NOMO-1 (cell line): Measurements from ENCODE around the gene GABPA.

Source experiments
- DNase-seq, 2 experiments: peaks; one replicate each; lab custom pipeline; 2025; ENCODE audit not compliant: unreplicated experiment in 2 of 2; lab: John Stamatoyannopoulos, UW

Gene GABPA

GRCh38 chr21:25801217-25802014, 66.6 kb downstream of the GABPA start:
- DNase-seq = peak; percentile 82

DNA sequence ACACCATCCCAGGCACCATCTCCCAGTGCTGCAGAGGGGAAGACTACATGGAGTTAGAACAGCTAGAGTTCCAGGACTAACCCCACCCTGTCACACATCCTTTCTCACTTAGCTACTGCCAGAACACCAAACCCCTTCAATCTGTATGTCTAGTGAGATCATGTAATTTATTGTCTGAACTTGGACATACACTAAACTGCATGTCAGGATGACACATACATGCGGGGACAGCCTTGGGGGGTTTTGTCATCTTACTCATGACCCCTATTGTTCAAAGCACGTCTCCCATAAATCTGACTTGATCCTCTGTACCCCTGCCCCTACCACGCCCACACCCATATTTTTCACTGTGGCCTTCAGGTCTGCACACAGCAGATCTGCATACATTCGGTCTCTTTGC, 71.3 kb downstream of the GABPA start:
- DNase-seq = no peak

DNA sequence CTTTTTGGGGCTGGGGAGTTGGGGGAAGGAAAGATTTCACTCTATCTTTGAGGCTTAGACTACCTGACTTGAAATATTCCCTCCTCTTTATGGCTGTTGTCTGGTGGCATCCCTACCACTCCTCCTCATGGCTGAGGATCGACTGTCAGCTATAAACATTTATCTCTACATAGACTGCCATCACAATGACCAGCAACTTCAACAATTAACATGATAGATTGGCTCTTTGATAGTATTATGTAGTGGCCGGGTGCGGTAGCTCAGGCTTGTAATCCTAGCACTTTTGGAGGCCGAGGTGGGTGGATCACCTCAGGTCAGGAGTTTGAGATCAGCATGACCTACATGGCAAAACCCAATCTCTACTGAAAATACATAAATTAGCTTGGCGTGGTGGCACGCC, 72.4 kb downstream of the GABPA start:
- DNase-seq = no peak

DNA sequence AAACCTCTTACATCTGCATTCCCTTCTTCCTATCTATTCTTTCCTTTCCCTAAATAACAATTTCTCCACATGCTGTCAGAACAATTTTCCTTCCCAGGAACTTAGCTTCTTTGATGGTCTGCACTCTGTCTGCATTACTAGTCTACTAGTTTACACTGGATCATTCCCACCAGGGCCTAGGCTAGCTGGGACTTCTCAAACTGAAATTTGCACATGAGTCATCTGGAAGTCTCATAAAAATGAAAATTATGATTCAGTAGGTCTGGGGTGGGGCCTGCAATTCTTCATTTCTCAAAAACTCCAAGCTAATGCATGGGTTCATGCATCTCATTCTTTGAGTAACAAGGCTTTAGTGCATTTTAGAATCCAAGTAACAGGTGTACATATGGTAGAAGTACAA, 74.2 kb downstream of the GABPA start:
- DNase-seq = no peak

DNA sequence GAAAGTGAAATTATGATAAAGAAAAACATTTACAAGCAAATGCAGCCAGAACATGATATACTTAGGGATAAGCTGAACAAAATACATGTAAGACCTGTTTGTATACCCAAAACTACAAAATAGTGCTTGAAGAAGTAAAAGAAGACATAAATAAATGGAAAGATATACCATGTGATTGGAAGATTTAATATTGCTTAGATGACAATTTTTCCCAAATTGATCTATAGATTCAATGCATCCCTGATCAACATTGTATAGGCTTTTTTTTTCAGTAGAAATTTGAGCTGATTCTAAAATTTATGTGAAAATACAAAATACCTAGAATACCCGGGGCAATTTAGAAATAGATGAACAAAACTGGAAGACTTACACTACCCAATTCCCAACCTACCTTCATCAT, 76.4 kb downstream of the GABPA start:
- no peak for DNase-seq

- no peak for DNase-seq
Measured at GRCh38 chr21:25813917-25814316, 79.1 kb downstream of the GABPA start.

- no peak for DNase-seq
Measured at GRCh38 chr21:25818121-25818520, 83.3 kb downstream of the GABPA start.

DNA sequence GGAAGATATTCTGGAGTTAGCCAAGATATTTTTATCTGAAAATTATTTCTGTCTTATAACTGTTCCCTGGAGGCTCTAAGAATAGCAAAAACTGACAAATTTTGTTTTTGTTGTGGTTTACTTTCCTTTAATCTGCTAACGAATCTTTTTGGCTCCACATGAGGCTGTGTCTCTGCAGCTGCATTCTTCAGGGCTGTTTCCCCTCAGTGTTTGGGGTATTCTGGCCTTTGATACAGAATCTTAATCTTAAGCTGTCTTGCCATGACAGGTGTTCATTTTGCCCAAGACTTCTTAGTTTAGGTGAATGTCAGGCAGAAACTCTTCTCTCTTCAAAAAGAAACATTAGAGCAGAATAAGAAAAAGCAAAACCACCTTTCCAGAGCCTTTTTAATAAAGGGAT, 83.8 kb downstream of the GABPA start:
- no peak for DNase-seq
